HL-60/S4 (cell line): ENCODE data around the gene OTOR.

Experiments
- in situ Hi-C: fragments of 300-500 bp; cut with MboI; formaldehyde crosslinking; loops from 2 replicates; pipeline ENCODE4 v1.14.3; 2022; ENCODE audit warnings: low sequenced_read_pairs

Gene OTOR

DNA sequence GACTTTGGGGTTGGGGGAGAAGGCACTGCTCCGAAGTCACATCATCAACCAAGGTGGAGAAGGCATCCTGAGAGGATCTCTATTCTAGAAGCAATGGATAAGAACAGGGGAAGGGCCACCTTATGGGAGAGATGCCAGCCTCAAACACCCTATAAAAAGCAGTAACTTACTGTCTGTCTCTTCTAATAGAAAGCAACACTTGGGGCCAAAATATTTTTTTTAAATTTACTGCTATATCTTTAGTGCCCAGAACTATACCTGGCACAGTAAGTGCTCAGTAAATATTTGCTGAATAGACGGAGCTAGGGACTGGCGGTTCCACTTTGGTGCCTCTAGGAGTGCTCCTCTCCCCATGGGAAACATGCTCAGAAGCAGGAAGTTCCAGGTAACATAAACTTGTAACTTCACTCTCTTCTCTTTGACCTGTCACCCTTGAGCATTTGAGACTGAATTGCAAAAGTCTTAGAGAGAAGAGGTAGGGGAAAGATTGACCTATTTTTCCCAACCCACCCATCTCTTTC is 807 bp upstream of the OTOR start:
- in situ Hi-C loops, result no loop called here

DNA sequence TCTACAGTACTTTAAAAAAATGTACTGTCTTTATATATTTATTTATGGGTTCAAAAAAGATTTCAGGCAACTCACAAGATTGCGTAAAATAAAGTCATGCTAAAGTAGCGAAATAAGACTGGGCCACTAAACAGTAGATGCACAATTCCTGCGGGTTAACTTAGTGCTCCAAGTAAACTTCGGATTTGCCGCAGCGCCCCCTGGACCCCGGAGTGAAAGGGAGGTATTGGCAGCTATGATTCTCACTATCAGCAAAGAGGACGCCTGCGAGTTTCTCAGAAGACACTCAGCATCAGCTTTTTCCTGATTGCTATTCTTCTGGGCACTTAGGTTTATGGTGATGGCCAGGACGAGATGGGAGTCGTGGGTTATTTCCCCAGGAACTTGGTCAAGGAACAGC is 1.4 kb downstream of the OTOR start:
- in situ Hi-C loops, result no loop called here

GRCh38 chr20:16752082-16752481 is 3.9 kb downstream of the OTOR start:
- in situ Hi-C loops, result no loop called here

DNA sequence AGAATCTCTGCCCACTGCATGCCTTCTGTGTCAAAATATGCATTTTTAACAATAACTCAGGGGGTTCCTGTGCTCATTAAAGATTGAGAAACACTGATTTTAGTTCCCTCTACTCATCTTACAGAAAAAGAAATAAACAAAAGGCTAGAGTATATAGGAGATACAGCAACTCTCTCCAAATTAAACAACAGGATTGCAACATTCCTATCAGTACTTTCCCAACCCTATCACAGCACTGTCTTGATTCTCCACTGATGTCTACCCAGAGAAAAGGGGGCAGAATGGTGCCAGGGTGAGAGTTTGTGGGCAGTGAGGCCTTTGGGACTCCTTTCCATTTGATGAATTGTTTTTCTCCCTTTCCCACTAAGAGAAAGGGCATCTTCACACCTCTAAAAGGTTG is 4.7 kb downstream of the OTOR start:
- in situ Hi-C loops, result no loop called here

DNA sequence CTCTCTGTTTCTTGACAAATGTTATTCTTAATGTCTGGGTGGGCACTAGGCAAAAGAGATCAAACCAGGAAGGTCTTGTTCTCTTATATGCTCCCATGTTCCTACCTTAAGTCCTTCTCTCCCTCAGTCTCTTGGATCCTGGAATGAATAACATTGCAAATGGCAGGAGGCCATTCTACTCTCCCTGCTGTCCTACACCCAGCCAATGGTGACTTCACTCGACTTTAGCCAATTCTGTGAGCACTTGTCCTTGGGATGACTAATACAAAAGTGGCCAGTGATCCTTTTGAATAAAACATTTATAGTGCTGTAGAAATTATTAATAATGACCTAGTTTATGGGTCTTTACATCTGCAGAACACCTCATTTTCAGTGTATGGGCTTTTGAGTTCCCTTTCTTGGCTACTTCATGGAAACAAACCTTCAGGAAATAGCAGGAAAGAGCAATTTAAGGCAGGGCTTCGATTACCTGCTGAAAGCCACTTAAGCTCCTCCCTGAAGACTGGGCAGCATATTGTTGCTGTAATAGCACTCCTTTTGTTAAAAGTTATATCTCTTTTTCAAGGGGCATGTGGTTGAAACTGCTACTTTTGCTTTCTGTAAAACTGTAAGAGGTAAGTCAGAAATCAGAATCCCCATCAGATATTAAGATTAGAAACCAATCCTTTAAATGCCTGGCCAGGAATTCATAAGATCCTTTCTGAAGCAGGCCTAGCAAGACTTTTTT is 10.5 kb downstream of the OTOR start:
- in situ Hi-C loops, result no loop called here

GRCh38 chr20:16759181-16759563 is 11.0 kb downstream of the OTOR start:
- in situ Hi-C loops, result no loop called here

GRCh38 chr20:16760431-16761304 is 12.5 kb downstream of the OTOR start:
- in situ Hi-C loops, result no loop called here

GRCh38 chr20:16761305-16761829 is 13.2 kb downstream of the OTOR start:
- in situ Hi-C loops, result no loop called here

GRCh38 chr20:16764560-16764959 is 16.4 kb downstream of the OTOR start:
- in situ Hi-C loops, result no loop called here

- in situ Hi-C loops, result no loop called here
Observed at GRCh38 chr20:16771213-16771612, 23.1 kb downstream of the OTOR start.

DNA sequence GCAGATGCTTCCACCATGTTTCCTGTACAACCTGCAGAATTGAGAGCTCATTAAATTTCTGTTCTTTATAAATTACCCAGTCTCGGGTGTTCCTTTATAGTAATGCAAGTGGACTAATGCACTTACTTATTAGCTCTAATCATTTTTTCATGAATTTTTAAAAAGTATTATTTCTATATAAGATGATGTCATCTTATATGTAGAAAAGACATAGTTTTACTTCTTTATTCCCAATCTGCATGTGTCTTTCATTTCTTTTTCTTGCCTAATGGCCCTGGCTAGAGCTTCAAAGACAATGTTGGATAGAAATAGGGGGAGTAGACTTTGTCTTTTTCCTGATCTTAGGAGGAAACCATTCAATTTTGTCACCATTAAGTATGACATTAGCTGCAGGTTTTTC is 27.8 kb downstream of the OTOR start:
- in situ Hi-C loops, result no loop called here

GRCh38 chr20:16777126-16777525 is 29.0 kb downstream of the OTOR start:
- in situ Hi-C loops, result no loop called here

DNA sequence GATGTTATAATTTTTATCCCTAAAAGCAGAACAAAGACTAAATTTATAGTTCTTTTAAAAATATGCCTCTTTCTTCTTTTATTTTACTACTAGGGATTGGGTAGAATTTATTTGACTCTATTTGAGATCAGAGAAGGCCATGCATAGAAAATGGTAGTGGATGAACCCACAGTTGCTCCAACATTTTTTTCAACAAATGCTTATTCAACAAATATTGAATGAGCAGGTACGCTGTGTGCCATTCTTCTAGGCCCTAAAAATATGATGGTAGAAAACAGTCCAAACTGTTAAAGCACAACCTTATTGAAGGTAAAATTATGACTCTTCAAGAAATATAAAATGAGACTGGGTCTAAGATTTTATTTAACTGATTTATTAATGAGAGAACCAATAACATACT is 30.0 kb downstream of the OTOR start:
- in situ Hi-C loops, result no loop called here

GRCh38 chr20:16781496-16781895 is 33.3 kb downstream of the OTOR start:
- in situ Hi-C loops, result no loop called here

- in situ Hi-C loops, result no loop called here
Observed at GRCh38 chr20:16785226-16785625, 37.1 kb downstream of the OTOR start.
